PC-3 (cell line): Measurements from ENCODE around the gene TECPR2.

Experiments used
- CTCF ChIP-seq: fragments of 300-600 bp; sonication (generic); conservative IDR thresholded peaks from 2 replicates; pipeline ENCODE4 v1.5.1; 2017; ENCODE audit warnings: antibody characterized with exemption, low read depth, mild to moderate bottlenecking, low read length
- EZH2 ChIP-seq: fragments of 300-600 bp; sonication (generic); IDR thresholded peaks from one replicate; pipeline ENCODE4 v1.6.1; 2017; ENCODE audit warnings: antibody characterized with exemption, mild to moderate bottlenecking, low read length; ENCODE audit not compliant: unreplicated experiment
- EZH2phosphoT487 ChIP-seq: fragments of 300-600 bp; sonication (generic); IDR thresholded peaks from 2 replicates; pipeline ENCODE4 v1.6.1; 2018; ENCODE audit warnings: mild to moderate bottlenecking, antibody characterized with exemption, low read length, borderline replicate concordance

GRCh38 chr14:102326583-102326982 is 36.2 kb upstream of the TECPR2 start:
- TF ChIP-seq EZH2phosphoT487 (no peak), EZH2 (no peak), CTCF (no peak)
